GM12878 (cell line): ENCODE data around the gene PRKN. TPM values are rescaled to one million over a fixed set of nuclear protein-coding genes. Genes with fewer than 3 reads are reported as not detected.

ENCODE experiments used
- ATAC-seq: fragments of 200-7000 bp; cut with Tn5 transposase; 3 replicates; pipeline ENCODE4 v1.9.1; 2020; ENCODE audit warnings: mild to moderate bottlenecking, moderate library complexity
- BruUV-seq: library from RNA; stranded (reverse); fragments of 400-500 nt; replicated peaks from 2 replicates; lab custom pipeline; 2021; lab: Mats Ljungman, UMichigan
- CTCF ChIA-PET: fragments of 300-600 bp; sonication (Branson Sonifier 250); formaldehyde crosslinking; extraction: SDS; loops from one replicate; lab custom pipeline; 2021; ENCODE audit warnings: inconsistent platforms; lab: Yijun Ruan, JAX
- POLR2A ChIA-PET: fragments of 350-600 bp; formaldehyde crosslinking; extraction: SDS; loops from one replicate; lab custom pipeline; 2021; ENCODE audit warnings: inconsistent platforms; lab: Charles Lee
- RAD21 ChIA-PET: fragments of 300-600 bp; sonication (Branson Sonifier 250); formaldehyde crosslinking; loops from one replicate; lab custom pipeline; 2023; ENCODE audit warnings: antibody characterized with exemption; ENCODE audit not compliant: unreplicated experiment; lab: Charles Lee
- SMC1A ChIA-PET: fragments of 300-600 bp; sonication (Branson Sonifier 250); formaldehyde crosslinking; loops from one replicate; lab custom pipeline; 2023; ENCODE audit not compliant: unreplicated experiment, uncharacterized antibody; lab: Charles Lee
- DNase-seq: peaks from one replicate; pipeline ENCODE4 v3.0.0-alpha.2; 2011; ENCODE audit warnings: low read depth, low spot score
- FAIRE-seq: peaks from 3 replicates; lab custom pipeline; 2011; peaks lifted over from hg19 to GRCh38; lab: Jason Lieb, UNC
- H2AFZ ChIP-seq: 2 replicates; pipeline ENCODE4 v1.6.0; 2011; ENCODE audit warnings: low read depth, low read length, control low read depth; ENCODE audit not compliant: control insufficient read depth
- H3K27ac ChIP-seq: 2 replicates; pipeline ENCODE4 v1.5.1; 2011; ENCODE audit warnings: control low read depth; ENCODE audit not compliant: control insufficient read depth, insufficient read depth
- H3K27me3 ChIP-seq, 2 experiments: replicated peaks in 1 of 2; 2 replicates each; pipeline versions ENCODE4 v1.6.0 to v1.6.1; 2011; ENCODE audit warnings: low read length in 1 of 2; ENCODE audit not compliant: control insufficient read depth in 2 of 2, insufficient read depth in 2 of 2
- H3K36me3 ChIP-seq, 2 experiments: 2 replicates each; pipeline ENCODE4 v1.5.1; 2011; ENCODE audit warnings: low read length in 1 of 2; ENCODE audit not compliant: control insufficient read depth in 2 of 2, insufficient read depth in 2 of 2
- H3K4me1 ChIP-seq: 2 replicates; pipeline ENCODE4 v1.6.1; 2011; ENCODE audit warnings: mild to moderate bottlenecking, low read length, moderate library complexity, mixed read lengths; ENCODE audit not compliant: control insufficient read depth, insufficient read depth
- H3K4me2 ChIP-seq: 2 replicates; pipeline ENCODE4 v1.6.0; 2011; ENCODE audit warnings: control low read depth; ENCODE audit not compliant: control insufficient read depth, insufficient read depth
- H3K4me3 ChIP-seq: fragments of 200-600 bp; sonication (generic); 2 replicates; pipeline ENCODE4 v1.5.1; 2016
- H3K79me2 ChIP-seq: 2 replicates; pipeline ENCODE4 v1.6.0; 2011; ENCODE audit warnings: low read length; ENCODE audit not compliant: control insufficient read depth, insufficient read depth
- H3K9ac ChIP-seq: 2 replicates; pipeline ENCODE4 v1.8.0; 2011; ENCODE audit warnings: low read length, control low read depth, mixed read lengths; ENCODE audit not compliant: control insufficient read depth, insufficient read depth
- H3K9me3 ChIP-seq: replicated peaks from 3 replicates; pipeline ENCODE4 v1.5.1; 2011; ENCODE audit warnings: mild to moderate bottlenecking, low read length; ENCODE audit not compliant: control insufficient read depth, insufficient read depth
- H4K20me1 ChIP-seq: 2 replicates; pipeline ENCODE4 v1.6.0; 2011; ENCODE audit not compliant: control insufficient read depth, insufficient read depth
- BACH1 ChIP-seq: fragments of 450-650 bp; IDR thresholded peaks from 2 replicates; pipeline ENCODE4 v1.6.1; 2017; ENCODE audit warnings: mild to moderate bottlenecking, borderline replicate concordance
- CBX3 ChIP-seq: fragments of 200-600 bp; sonication (generic); IDR thresholded peaks from 2 replicates; pipeline ENCODE4 v1.6.1; 2016; ENCODE audit warnings: low read depth, borderline replicate concordance
- CTCF ChIP-seq, 3 experiments: IDR thresholded peaks in 2 of 3; conservative IDR thresholded peaks in 1 of 3; 2 replicates each; pipeline ENCODE4 v1.5.1; 2011; ENCODE audit warnings: low read depth in 3 of 3, low read length in 3 of 3, mild to moderate bottlenecking in 3 of 3, control low read depth in 2 of 3, moderate library complexity in 2 of 3, inconsistent platforms in 1 of 3, mixed read lengths in 1 of 3; ENCODE audit not compliant: control insufficient read depth in 2 of 3, insufficient read depth in 1 of 3; ENCODE audit errors: extremely low read depth in 1 of 3
- EED ChIP-seq: sonication (generic); IDR thresholded peaks from 2 replicates; pipeline ENCODE4 v1.6.1; 2016; ENCODE audit warnings: antibody characterized with exemption, low read depth
- GABPA ChIP-seq: IDR thresholded peaks from 2 replicates; pipeline ENCODE4 v1.6.1; 2014; ENCODE audit warnings: antibody characterized with exemption, low read depth, mild to moderate bottlenecking, inconsistent platforms
- IRF4 ChIP-seq: IDR thresholded peaks from 2 replicates; pipeline ENCODE4 v1.6.1; 2011; ENCODE audit warnings: low read depth, low read length
- LARP7 ChIP-seq: fragments of 450-650 bp; IDR thresholded peaks from 2 replicates; pipeline ENCODE4 v1.6.1; 2017; ENCODE audit warnings: mild to moderate bottlenecking
- MTA3 ChIP-seq: IDR thresholded peaks from 2 replicates; pipeline ENCODE4 v1.6.1; 2012; ENCODE audit warnings: low read length, inconsistent platforms, borderline replicate concordance
- NFIC ChIP-seq: IDR thresholded peaks from 2 replicates; pipeline ENCODE4 v1.6.1; 2012; ENCODE audit warnings: low read depth, mild to moderate bottlenecking, inconsistent platforms, low read length, moderate library complexity
- POLR2AphosphoS5 ChIP-seq: IDR thresholded peaks from 2 replicates; pipeline ENCODE4 v1.6.1; 2011; ENCODE audit warnings: mild to moderate bottlenecking, low read length, inconsistent platforms
- REST ChIP-seq: IDR thresholded peaks from 2 replicates; pipeline ENCODE4 v1.6.1; 2012; ENCODE audit warnings: mild to moderate bottlenecking, low read depth, low read length
- RFX5 ChIP-seq: IDR thresholded peaks from 2 replicates; pipeline ENCODE4 v1.6.1; 2011; ENCODE audit warnings: low read depth, low read length, improper control_type of control experiment
- ZNF207 ChIP-seq: fragments of 450-650 bp; IDR thresholded peaks from 2 replicates; pipeline ENCODE4 v1.6.1; 2014; ENCODE audit warnings: antibody characterized with exemption, mild to moderate bottlenecking, borderline replicate concordance
- ZNF622 ChIP-seq: fragments of 450-650 bp; IDR thresholded peaks from 2 replicates; pipeline ENCODE4 v1.6.1; 2017; ENCODE audit warnings: mild to moderate bottlenecking, inconsistent platforms
- in situ Hi-C: fragments of 300-500 bp; cut with MboI; formaldehyde crosslinking; loops from 9 replicates; pipeline ENCODE4 v1.14.3; 2018; ENCODE audit warnings: mixed read lengths
- intact Hi-C: fragments of 100-400 bp; cut with micrococcal nuclease; formaldehyde crosslinking; loops from one replicate; pipeline ENCODE4 v1.14.2; 2022; ENCODE audit not compliant: unreplicated experiment
- polyA plus RNA-seq, 11 experiments: library from polyadenylated mRNA; depleted of rRNA in 4 of 11; unstranded in 6 of 11; stranded (reverse) in 5 of 11; fragments of >200 nt; fragmentation: Nextera tagmentation in 4 of 11; fragmentation: Illumina TruSeq in 1 of 11; extraction: Ambion mirVana in 4 of 11; extraction: Trizol in 1 of 11; gene quantifications; 1 replicate in 1 of 11; 2 replicates in 10 of 11; pipeline versions ENCODE4 v1.2.1 to v1.2.3, GENCODE V29; 2011 to 2016; ENCODE audit warnings: inconsistent platforms in 2 of 11, missing spikeins in 2 of 11, low read depth in 1 of 11
- total RNA-seq, 4 experiments: library from RNA; depleted of rRNA in 3 of 4; stranded (reverse); fragments of >200 nt in 3 of 4; fragmentation: Illumina TruSeq in 1 of 4; extraction: Trizol in 1 of 4; gene quantifications; 2 replicates each; pipeline versions ENCODE4 v1.2.1 to v1.2.3, GENCODE V29; 2013 to 2021

PRKN gene
- total and polyA plus RNA-seq, 10 of the 15 experiments (the other 5 are each of a cell fraction or from before 2014, with no cell fraction given), result 0.06 to 0.09 TPM; not detected in 8

GRCh38 chr6:162680367-162680766 is 47.2 kb downstream of the PRKN start:
- CTCF ChIA-PET, result no interaction called here
- no TSS peak for BruUV-seq
- RAD21 ChIA-PET, result no interaction called here
- TF ChIP-seq NFIC, result no peak
- TF ChIP-seq MTA3, result no peak
- TF ChIP-seq CTCF (IDR thresholded peaks at IDR 0.05 in 2 of 3, conservative IDR thresholded peaks at IDR 0.05 in 1 of 3; ENCODE audit: control insufficient read depth in 2 of 3, extremely low read depth in 1 of 3, insufficient read depth in 1 of 3, low read depth in 3 of 3, low read length in 3 of 3), result no peak
- TF ChIP-seq POLR2AphosphoS5, result no peak
- TF ChIP-seq GABPA, result no peak
- no peak for TF ChIP-seq LARP7
- no peak for TF ChIP-seq REST
- no peak for TF ChIP-seq ZNF207
- no peak for TF ChIP-seq EED
- TF ChIP-seq RFX5, result no peak
- no peak for TF ChIP-seq BACH1
- TF ChIP-seq CBX3, result no peak
- no peak for TF ChIP-seq ZNF622
- no peak for TF ChIP-seq IRF4
- Histone ChIP-seq H2AFZ (no peak overlapping the region), H3K36me3 (no peaks in the 10 kb centered on the region), H3K9ac (no peak overlapping the region), H3K27ac (no peak overlapping the region), H3K4me2 (no peak overlapping the region), H4K20me1 (no peaks in the 10 kb centered on the region), H3K9me3 (no peaks in the 10 kb centered on the region), H3K27me3 (no peaks in the 10 kb centered on the region), H3K79me2 (no peaks in the 10 kb centered on the region), H3K4me3 (no peak overlapping the region), H3K4me1 (no peaks in the 10 kb centered on the region)
- POLR2A ChIA-PET, result no interaction called here
- intact Hi-C loops, result no loop called here
- SMC1A ChIA-PET, result no interaction called here
- DNase-seq (no peak), ATAC-seq (no peak), FAIRE-seq (no peak)
- in situ Hi-C loops, result no loop called here
